ENCODE measurements around the gene SRCAP. TPM values are rescaled to one million over a fixed set of nuclear protein-coding genes. Genes with fewer than 3 reads are reported as not detected.

Gene SRCAP
- total RNA-seq, 2 experiments from 2014 or later: 81.7 to 86.1 TPM

GRCh38 chr16:30746638-30747175, 47.7 kb downstream of the SRCAP start:
- H3K9me3 Mint-ChIP-seq: no peaks in the 10 kb centered on the region
- peak overlapping the region; percentile 90 for H3K4me3 Mint-ChIP-seq
- H3K27me3 Mint-ChIP-seq: no peaks in the 10 kb centered on the region
- H3K36me3 Mint-ChIP-seq (ENCODE audit: low read depth): peaks cover 28% of the 10 kb centered on the region
- DNase-seq: no peak
- ChIA-PET CTCF (interaction anchor here (1.2 to 1.3 kb wide), 2 partner anchors 16 to 17 kb away, joined by 3 read pairs; no protein-coding TSS in a partner anchor), POLR2A (no interaction called here)
- peaks cover 31% of the 10 kb centered on the region for H3K4me1 Mint-ChIP-seq
- peak overlapping the region; percentile 86 for H3K27ac Mint-ChIP-seq

- Mint-ChIP-seq H3K27ac (peak overlapping the region; percentile 86), H3K36me3 (ENCODE audit: low read depth) (peaks cover 23% of the 10 kb centered on the region), H3K9me3 (no peaks in the 10 kb centered on the region), H3K4me1 (peaks cover 31% of the 10 kb centered on the region), H3K27me3 (no peaks in the 10 kb centered on the region), H3K4me3 (peak overlapping the region; percentile 90)
- DNase-seq: no peak
- ChIA-PET POLR2A (interaction anchor here (0.6 to 1.2 kb wide), 3 partner anchors 58 to 673 kb away, joined by 3 to 6 read pairs (median 3); no protein-coding TSS in a partner anchor), CTCF (interaction anchor here (0.9 to 1.6 kb wide), 11 partner anchors 9 to 67 kb away, joined by 3 to 11 read pairs (median 4); no protein-coding TSS in a partner anchor)
These were observed 48.4 kb downstream of the SRCAP start for GRCh38 chr16:30747331-30747730.

GRCh38 chr16:30747799-30748633, 49.0 kb downstream of the SRCAP start, which contains the start of gene PHKG2:
Gene PHKG2 (plus strand): TSS chr16:30748425. CDS start chr16:30748821, 396 bp downstream.
- Mint-ChIP-seq H3K27me3 (no peaks in the 10 kb centered on the region), H3K27ac (peak within 1 kb of the TSS; percentile 86), H3K9me3 (no peaks in the 10 kb centered on the region), H3K4me3 (peak within 1 kb of the TSS; percentile 90), H3K4me1 (peaks cover 31% of the 10 kb centered on the region), H3K36me3 (ENCODE audit: low read depth) (peaks cover 23% of the 10 kb centered on the region)
- ChIA-PET POLR2A (interaction anchor here (0.6 to 1.2 kb wide), 5 partner anchors 30 to 672 kb away, joined by 3 to 6 read pairs (median 3); no protein-coding TSS in a partner anchor), CTCF (interaction anchor here (0.6 to 1.6 kb wide), 14 partner anchors 10 to 77 kb away, joined by 3 to 11 read pairs (median 4); no protein-coding TSS in a partner anchor)
- peak; percentile 99 for DNase-seq

GRCh38 chr16:30748634-30749445, 49.9 kb downstream of the SRCAP start:
- H3K4me1 Mint-ChIP-seq: peaks cover 31% of the 10 kb centered on the region
- peaks cover 17% of the 10 kb centered on the region for H3K36me3 Mint-ChIP-seq (ENCODE audit: low read depth)
- CTCF ChIA-PET: interaction anchor here (0.9 to 1.6 kb wide), 11 partner anchors 11 to 66 kb away, joined by 3 to 11 read pairs (median 4); no protein-coding TSS in a partner anchor
- H3K4me3 Mint-ChIP-seq: peak overlapping the region; percentile 90
- POLR2A ChIA-PET: interaction anchor here (0.6 to 1.2 kb wide), 3 partner anchors 21 to 57 kb away, joined by 3 to 6 read pairs (median 3); no protein-coding TSS in a partner anchor
- H3K27me3 Mint-ChIP-seq: no peaks in the 10 kb centered on the region
- H3K9me3 Mint-ChIP-seq: no peaks in the 10 kb centered on the region
- peak overlapping the region; percentile 86 for H3K27ac Mint-ChIP-seq
- DNase-seq: peak; percentile 29

GRCh38 chr16:30750201-30750600, 51.2 kb downstream of the SRCAP start:
- no peak for DNase-seq
- Mint-ChIP-seq H3K27ac (no peak overlapping the region), H3K4me3 (peak overlapping the region; percentile 11), H3K4me1 (peaks cover 31% of the 10 kb centered on the region), H3K9me3 (no peaks in the 10 kb centered on the region), H3K27me3 (no peaks in the 10 kb centered on the region), H3K36me3 (ENCODE audit: low read depth) (peaks cover 17% of the 10 kb centered on the region)
- POLR2A ChIA-PET: no interaction called here
- CTCF ChIA-PET: interaction anchor here (1.1 kb wide), 1 partner anchor 15 kb away, joined by 5 read pairs; no protein-coding TSS in a partner anchor

GRCh38 chr16:30750876-30751465, 52.0 kb downstream of the SRCAP start:
- Mint-ChIP-seq H3K36me3 (ENCODE audit: low read depth) (peaks cover 17% of the 10 kb centered on the region), H3K4me1 (peaks cover 31% of the 10 kb centered on the region), H3K4me3 (peak overlapping the region; percentile 11), H3K27me3 (no peaks in the 10 kb centered on the region), H3K9me3 (no peaks in the 10 kb centered on the region), H3K27ac (no peak overlapping the region)
- no peak for DNase-seq
- POLR2A ChIA-PET: no interaction called here
- CTCF ChIA-PET: interaction anchor here (0.8 to 1.4 kb wide), 2 partner anchors 9 to 13 kb away, joined by 3 read pairs; no protein-coding TSS in a partner anchor

- no peak for DNase-seq
- peaks cover 14% of the 10 kb centered on the region for H3K36me3 Mint-ChIP-seq (ENCODE audit: low read depth)
- ChIA-PET CTCF (interaction anchor here (0.6 to 1.4 kb wide), 3 partner anchors 16 to 253 kb away, joined by 3 read pairs; no protein-coding TSS in a partner anchor), POLR2A (no interaction called here)
- no peaks in the 10 kb centered on the region for H3K9me3 Mint-ChIP-seq
- H3K27ac Mint-ChIP-seq: no peak overlapping the region
- no peak overlapping the region for H3K4me3 Mint-ChIP-seq
- no peaks in the 10 kb centered on the region for H3K27me3 Mint-ChIP-seq
- peaks cover 16% of the 10 kb centered on the region for H3K4me1 Mint-ChIP-seq
These were observed 54.6 kb downstream of the SRCAP start for GRCh38 chr16:30753596-30753995.

- no peaks in the 10 kb centered on the region for H3K27me3 Mint-ChIP-seq
- ChIA-PET POLR2A (no interaction called here), CTCF (interaction anchor here (0.5 kb wide), 1 partner anchor 39 kb away, joined by 3 read pairs; no protein-coding TSS in a partner anchor)
- peaks cover 10% of the 10 kb centered on the region for H3K36me3 Mint-ChIP-seq (ENCODE audit: low read depth)
- no peak overlapping the region for H3K4me3 Mint-ChIP-seq
- DNase-seq: no peak
- H3K9me3 Mint-ChIP-seq: no peaks in the 10 kb centered on the region
- H3K27ac Mint-ChIP-seq: no peak overlapping the region
- peaks cover 11% of the 10 kb centered on the region for H3K4me1 Mint-ChIP-seq
These were observed 57.2 kb downstream of the SRCAP start for GRCh38 chr16:30755955-30756780.

GRCh38 chr16:30756781-30757100, 57.8 kb downstream of the SRCAP start:
- Mint-ChIP-seq H3K4me3 (no peak overlapping the region), H3K36me3 (ENCODE audit: low read depth) (peaks cover 4% of the 10 kb centered on the region), H3K9me3 (no peaks in the 10 kb centered on the region), H3K27ac (no peak overlapping the region), H3K27me3 (no peaks in the 10 kb centered on the region), H3K4me1 (peaks cover 13% of the 10 kb centered on the region)
- DNase-seq: no peak
- POLR2A ChIA-PET: no interaction called here
- CTCF ChIA-PET: no interaction called here

- Mint-ChIP-seq H3K27me3 (no peaks in the 10 kb centered on the region), H3K27ac (no peak overlapping the region), H3K4me3 (no peak overlapping the region), H3K4me1 (peaks cover 17% of the 10 kb centered on the region), H3K36me3 (ENCODE audit: low read depth) (peaks cover 4% of the 10 kb centered on the region), H3K9me3 (no peaks in the 10 kb centered on the region)
- CTCF ChIA-PET: no interaction called here
- DNase-seq: no peak
- POLR2A ChIA-PET: no interaction called here
These were observed 58.3 kb downstream of the SRCAP start for GRCh38 chr16:30757316-30757715.

GRCh38 chr16:30758988-30759491, 60.1 kb downstream of the SRCAP start:
- ChIA-PET CTCF (interaction anchor here (0.8 to 2.9 kb wide), 3 partner anchors 11 to 65 kb away, joined by 3 to 11 read pairs (median 5); partner anchors contain the start of gene PHKG2), POLR2A (no interaction called here)
- Mint-ChIP-seq H3K4me1 (peaks cover 32% of the 10 kb centered on the region), H3K27ac (no peak overlapping the region), H3K36me3 (ENCODE audit: low read depth) (peaks cover 13% of the 10 kb centered on the region), H3K9me3 (no peaks in the 10 kb centered on the region), H3K4me3 (no peak overlapping the region), H3K27me3 (no peaks in the 10 kb centered on the region)
- no peak for DNase-seq

All from activated CD4-positive, alpha-beta T cell treated with anti-CD3 and anti-CD28 coated beads, Interleukin-2, amount 10 ng/mL, durations not matched to agents 7 days and 5 days (primary cell).